GM23248 (cell line): ENCODE results near the gene SRCIN1. TPM values are rescaled to one million over a fixed set of nuclear protein-coding genes. Genes with fewer than 3 reads are reported as not detected.

Experiments used
- DNase-seq: peaks from one replicate; pipeline ENCODE4 v3.0.0-alpha.2; 2015
- H2AFZ ChIP-seq: fragments of 200-600 bp; sonication (generic); 2 replicates; pipeline ENCODE4 v1.6.1; 2016; ENCODE audit warnings: antibody characterized with exemption
- H3F3A ChIP-seq: fragments of 200-600 bp; sonication (generic); 2 replicates; pipeline ENCODE4 v1.6.1; 2016; ENCODE audit warnings: mild to moderate bottlenecking, antibody characterized with exemption, mixed run types; ENCODE audit not compliant: insufficient read depth
- H3K27ac ChIP-seq: fragments of 200-600 bp; sonication (generic); 2 replicates; pipeline ENCODE4 v1.5.1; 2016; ENCODE audit warnings: mild to moderate bottlenecking
- H3K27me3 ChIP-seq: fragments of 200-600 bp; sonication (generic); replicated peaks from 2 replicates; pipeline ENCODE4 v1.6.1; 2016; ENCODE audit warnings: mild to moderate bottlenecking; ENCODE audit not compliant: insufficient read depth
- H3K36me3 ChIP-seq: fragments of 200-600 bp; sonication (generic); 2 replicates; pipeline ENCODE4 v1.6.1; 2016; ENCODE audit warnings: low read depth, mild to moderate bottlenecking
- H3K4me1 ChIP-seq: fragments of 200-600 bp; sonication (generic); 2 replicates; pipeline ENCODE4 v1.6.1; 2016; ENCODE audit warnings: mild to moderate bottlenecking; ENCODE audit not compliant: insufficient read depth
- H3K4me2 ChIP-seq: fragments of 200-600 bp; sonication (generic); one replicate; pipeline ENCODE4 v1.6.1; 2016; ENCODE audit warnings: mild to moderate bottlenecking; ENCODE audit not compliant: unreplicated experiment
- H3K4me3 ChIP-seq: fragments of 200-600 bp; sonication (generic); 2 replicates; pipeline ENCODE4 v1.5.1; 2016; ENCODE audit warnings: mild to moderate bottlenecking
- H3K79me2 ChIP-seq: fragments of 200-600 bp; sonication (generic); 2 replicates; pipeline ENCODE4 v1.6.1; 2016; ENCODE audit warnings: mild to moderate bottlenecking; ENCODE audit not compliant: insufficient read depth
- H3K9ac ChIP-seq: fragments of 200-600 bp; sonication (generic); 2 replicates; pipeline ENCODE4 v1.6.1; 2016; ENCODE audit warnings: mild to moderate bottlenecking
- H3K9me2 ChIP-seq: fragments of 200-600 bp; sonication (generic); 2 replicates; pipeline ENCODE4 v1.6.1; 2016; ENCODE audit warnings: mixed run types, mild to moderate bottlenecking, moderate library complexity; ENCODE audit not compliant: insufficient read depth
- H3K9me3 ChIP-seq: fragments of 200-600 bp; sonication (generic); one replicate; pipeline ENCODE4 v1.6.1; 2017; ENCODE audit warnings: low read depth
- H4K20me1 ChIP-seq: fragments of 200-600 bp; sonication (generic); 2 replicates; pipeline ENCODE4 v1.6.0; 2016; ENCODE audit not compliant: insufficient read depth
- EZH2 ChIP-seq: fragments of 200-600 bp; sonication (generic); IDR thresholded peaks from 2 replicates; pipeline ENCODE4 v1.6.1; 2018; ENCODE audit warnings: antibody characterized with exemption, mild to moderate bottlenecking; ENCODE audit not compliant: insufficient read depth, poor library complexity, severe bottlenecking
- EZH2phosphoT487 ChIP-seq: fragments of 200-600 bp; sonication (generic); IDR thresholded peaks from 2 replicates; pipeline ENCODE4 v1.6.1; 2018; ENCODE audit warnings: antibody characterized with exemption, moderate library complexity, mild to moderate bottlenecking, low read depth; ENCODE audit not compliant: insufficient read depth
- WGBS, 2 experiments: methylation state at CpG; one replicate each; pipeline ENCODE4 v1.1.6; 2015 to 2017; ENCODE audit warnings: low lambda C conversion rate in 2 of 2, low coverage in 1 of 2; ENCODE audit errors: missing lambda C conversion rate in 2 of 2; 5-methylcytosine and 5-hydroxymethylcytosine counted together
- in situ Hi-C: fragments of 300-500 bp; cut with MboI; formaldehyde crosslinking; loops from 2 replicates; pipeline ENCODE4 v1.15.0; 2020
- polyA plus RNA-seq: library from polyadenylated mRNA; unstranded; fragments of >200 nt; fragmentation: Nextera tagmentation; extraction: Ambion mirVana; gene quantifications from 2 replicates; pipeline ENCODE4 v1.2.1, GENCODE V29; 2016
- total RNA-seq: library from RNA; depleted of rRNA; stranded (reverse); fragments of >200 nt; shearing (Covaris generic); gene quantifications from 2 replicates; pipeline ENCODE4 v1.2.3, GENCODE V29; 2014

Gene SRCIN1
- total and polyA plus RNA-seq, 2 experiments from 2014 or later: not detected

GRCh38 chr17:38572669-38573365 is 32.9 kb downstream of the SRCIN1 start:
- H3F3A ChIP-seq: no peaks in the 10 kb centered on the region
- H3K9ac ChIP-seq: no peak overlapping the region
- H3K9me2 ChIP-seq: no peaks in the 10 kb centered on the region
- no peaks in the 10 kb centered on the region for H3K79me2 ChIP-seq
- H4K20me1 ChIP-seq: no peaks in the 10 kb centered on the region
- H2AFZ ChIP-seq: no peak overlapping the region
- WGBS, 2 experiments: 2 to 4% methylated on average over 39 to 48 of the region's 61 CpGs
- H3K4me1 ChIP-seq: no peaks in the 10 kb centered on the region
- no peaks in the 10 kb centered on the region for H3K9me3 ChIP-seq
- DNase-seq: peak; percentile 26
- TF ChIP-seq EZH2phosphoT487 (peak; percentile 67; the same call in 1 of the 2 replicates), EZH2 (peak; percentile 83)
- H3K27me3 ChIP-seq: peaks cover 39% of the 10 kb centered on the region
- H3K27ac ChIP-seq: no peak overlapping the region
- in situ Hi-C loops: no loop called here
- no peaks in the 10 kb centered on the region for H3K36me3 ChIP-seq
- H3K4me2 ChIP-seq: peak overlapping the region; percentile 35
- H3K4me3 ChIP-seq: peak overlapping the region; percentile 47

GRCh38 chr17:38571833-38572668 is 33.7 kb downstream of the SRCIN1 start:
- no peaks in the 10 kb centered on the region for H3K36me3 ChIP-seq
- H3K9ac ChIP-seq: no peak overlapping the region
- peaks cover 36% of the 10 kb centered on the region for H3K27me3 ChIP-seq
- TF ChIP-seq EZH2 (no peak), EZH2phosphoT487 (no peak)
- no peak overlapping the region for H3K27ac ChIP-seq
- peak overlapping the region; percentile 35 for H3K4me2 ChIP-seq
- no peaks in the 10 kb centered on the region for H3F3A ChIP-seq
- in situ Hi-C loops: no loop called here
- H2AFZ ChIP-seq: no peak overlapping the region
- no peaks in the 10 kb centered on the region for H3K4me1 ChIP-seq
- 24 to 58% methylated on average over 13 to 34 of the region's 39 CpGs for WGBS, 2 experiments
- H3K9me3 ChIP-seq: no peaks in the 10 kb centered on the region
- no peaks in the 10 kb centered on the region for H3K79me2 ChIP-seq
- no peak for DNase-seq
- H3K4me3 ChIP-seq: peak overlapping the region; percentile 47
- no peaks in the 10 kb centered on the region for H3K9me2 ChIP-seq
- no peaks in the 10 kb centered on the region for H4K20me1 ChIP-seq

GRCh38 chr17:38569701-38570512 is 35.8 kb downstream of the SRCIN1 start:
- Histone ChIP-seq H3K27me3 (peaks cover 56% of the 10 kb centered on the region), H3K9me2 (no peaks in the 10 kb centered on the region), H3K4me2 (no peak overlapping the region), H3K9me3 (no peaks in the 10 kb centered on the region), H3K79me2 (no peaks in the 10 kb centered on the region), H3K4me3 (no peak overlapping the region), H4K20me1 (no peaks in the 10 kb centered on the region), H3K36me3 (no peaks in the 10 kb centered on the region), H3K9ac (no peak overlapping the region), H3F3A (no peaks in the 10 kb centered on the region), H3K4me1 (no peaks in the 10 kb centered on the region), H3K27ac (no peak overlapping the region), H2AFZ (no peak overlapping the region)
- in situ Hi-C loops: no loop called here
- 77 to 78% methylated on average over 17 to 21 of the region's 21 CpGs for WGBS, 2 experiments
- no peak for TF ChIP-seq EZH2phosphoT487
- DNase-seq: no peak

GRCh38 chr17:38568845-38569510 is 36.8 kb downstream of the SRCIN1 start:
- Histone ChIP-seq H3K4me2 (no peak overlapping the region), H3K9me2 (no peaks in the 10 kb centered on the region), H3K4me3 (no peak overlapping the region), H3K4me1 (no peaks in the 10 kb centered on the region), H3K36me3 (no peaks in the 10 kb centered on the region), H3K9me3 (no peaks in the 10 kb centered on the region), H3K27me3 (peaks cover 54% of the 10 kb centered on the region), H3K79me2 (no peaks in the 10 kb centered on the region), H3K27ac (no peak overlapping the region), H3F3A (no peaks in the 10 kb centered on the region), H2AFZ (no peak overlapping the region), H4K20me1 (no peaks in the 10 kb centered on the region), H3K9ac (no peak overlapping the region)
- in situ Hi-C loops: no loop called here
- no peak for TF ChIP-seq EZH2phosphoT487
- no peak for TF ChIP-seq EZH2
- no peak for DNase-seq
- 48% methylated on average over 8 to 9 of the region's 9 CpGs for WGBS, 2 experiments
